Measurements from ENCODE around the gene SLC17A9.
"Not testable (repeated sequence)": the region's sequence is repeated elsewhere in the genome, so short reads cannot be mapped to it uniquely, and the experiment has no call there.

Gene SLC17A9

GRCh38 chr20:62918831-62919230 lies 33.7 kb upstream of the SLC17A9 start:
- DNase-seq (ENCODE audit: extremely low read depth in 1 of 2, low read depth in 1 of 2), result peak in 1 of 2 donors; percentile 47

GRCh38 chr20:62920039-62920645 lies 32.4 kb upstream of the SLC17A9 start:
- DNase-seq (ENCODE audit: extremely low read depth in 1 of 2, low read depth in 1 of 2), result no peak

GRCh38 chr20:62921119-62921687 lies 31.3 kb upstream of the SLC17A9 start:
- DNase-seq (ENCODE audit: extremely low read depth in 1 of 2, low read depth in 1 of 2), result peak; percentile 45 to 69

- DNase-seq (ENCODE audit: extremely low read depth in 1 of 2, low read depth in 1 of 2), result peak in 1 of 2 donors; percentile 53
Observed at GRCh38 chr20:62922451-62922921, 30.0 kb upstream of the SLC17A9 start.

GRCh38 chr20:62923059-62923668 lies 29.3 kb upstream of the SLC17A9 start:
- not testable (repeated sequence) for DNase-seq (ENCODE audit: extremely low read depth in 1 of 2, low read depth in 1 of 2)

- no peak for DNase-seq (ENCODE audit: extremely low read depth in 1 of 2, low read depth in 1 of 2)
Observed at GRCh38 chr20:62923669-62924441, 28.7 kb upstream of the SLC17A9 start.

GRCh38 chr20:62924442-62925075 lies 27.9 kb upstream of the SLC17A9 start:
- no peak for DNase-seq (ENCODE audit: extremely low read depth in 1 of 2, low read depth in 1 of 2)

GRCh38 chr20:62925076-62925419 lies 27.5 kb upstream of the SLC17A9 start:
- no peak for DNase-seq (ENCODE audit: extremely low read depth in 1 of 2, low read depth in 1 of 2)

- DNase-seq (ENCODE audit: extremely low read depth in 1 of 2, low read depth in 1 of 2), result no peak
Observed at GRCh38 chr20:62925420-62926228, 26.9 kb upstream of the SLC17A9 start.

GRCh38 chr20:62926229-62927127 lies 26.0 kb upstream of the SLC17A9 start, which contains the start of gene DIDO1:
TSS of gene DIDO1 (minus strand) at chr20:62926505.
- DNase-seq (ENCODE audit: extremely low read depth in 1 of 2, low read depth in 1 of 2), result peak; percentile 81 to 82

GRCh38 chr20:62927128-62927705 lies 25.3 kb upstream of the SLC17A9 start:
- no peak for DNase-seq (ENCODE audit: extremely low read depth in 1 of 2, low read depth in 1 of 2)

GRCh38 chr20:62928246-62928939 lies 24.1 kb upstream of the SLC17A9 start:
- DNase-seq (ENCODE audit: extremely low read depth in 1 of 2, low read depth in 1 of 2), result no peak

GRCh38 chr20:62929051-62929538 lies 23.4 kb upstream of the SLC17A9 start:
- DNase-seq (ENCODE audit: extremely low read depth in 1 of 2, low read depth in 1 of 2), result peak in 1 of 2 donors; percentile 45

- no peak for DNase-seq (ENCODE audit: extremely low read depth in 1 of 2, low read depth in 1 of 2)
Observed at GRCh38 chr20:62931464-62931863, 21.0 kb upstream of the SLC17A9 start.

- DNase-seq (ENCODE audit: extremely low read depth in 1 of 2, low read depth in 1 of 2), result no peak
Observed at GRCh38 chr20:62933966-62934365, 18.5 kb upstream of the SLC17A9 start.

- DNase-seq (ENCODE audit: extremely low read depth in 1 of 2, low read depth in 1 of 2), result no peak
Observed at GRCh38 chr20:62935204-62935967, 17.1 kb upstream of the SLC17A9 start.

GRCh38 chr20:62935968-62936585 lies 16.4 kb upstream of the SLC17A9 start:
- no peak for DNase-seq (ENCODE audit: extremely low read depth in 1 of 2, low read depth in 1 of 2)
